Prostate gland (tissue), 2 donors: Measurements from ENCODE around the gene RSPH1. TPM values are rescaled to one million over a fixed set of nuclear protein-coding genes. Genes with fewer than 3 reads are reported as not detected.

Experiments
- DNase-seq: peaks from one replicate; pipeline ENCODE4 v3.0.0-alpha.2; 2019; ENCODE audit warnings: low spot score
- H3K27ac ChIP-seq, 2 donors: fragments of 200-600 bp; sonication (generic); 2 replicates each; pipeline ENCODE4 v1.5.1; 2017 to 2019
- H3K27me3 ChIP-seq: fragments of 200-600 bp; sonication (generic); replicated peaks from 2 replicates; pipeline ENCODE4 v1.5.1; 2019; ENCODE audit not compliant: insufficient read depth
- H3K36me3 ChIP-seq, 2 donors: fragments of 200-600 bp; sonication (generic); 1 replicate in 1 of 2; 2 replicates in 1 of 2; pipeline versions ENCODE4 v1.5.1 to v1.8.1; 2017 to 2019
- H3K4me1 ChIP-seq: fragments of 200-600 bp; sonication (generic); replicated peaks from 2 replicates; pipeline ENCODE4 v1.5.1; 2019
- H3K4me3 ChIP-seq, 2 donors: fragments of 200-600 bp; sonication (generic); 2 replicates each; pipeline ENCODE4 v1.5.1; 2017 to 2019
- H3K9me3 ChIP-seq: fragments of 200-600 bp; sonication (generic); 2 replicates; pipeline ENCODE4 v1.5.1; 2017
- CTCF ChIP-seq, 4 experiments: fragments of 200-600 bp in 2 of 4; fragments of 450-650 bp in 2 of 4; sonication (generic) in 2 of 4; IDR thresholded peaks; 1 replicate in 3 of 4; 2 replicates in 1 of 4; pipeline ENCODE4 v1.5.1; 2016 to 2019; ENCODE audit warnings: antibody characterized with exemption in 4 of 4, mild to moderate bottlenecking in 2 of 4, moderate library complexity in 2 of 4
- POLR2A ChIP-seq: fragments of 450-650 bp; IDR thresholded peaks from one replicate; pipeline ENCODE4 v1.6.1; 2016; ENCODE audit warnings: antibody characterized with exemption, mild to moderate bottlenecking
- POLR2AphosphoS5 ChIP-seq: sonication (generic); formaldehyde crosslinking; IDR thresholded peaks from one replicate; pipeline ENCODE4 v1.6.1; 2017; ENCODE audit warnings: antibody characterized with exemption
- WGBS: methylation state at CpG from one replicate; pipeline ENCODE4 v1.1.5; 2018; 5-methylcytosine and 5-hydroxymethylcytosine counted together
- intact Hi-C: fragments of 100-400 bp; cut with DNase I; formaldehyde crosslinking; loops from one replicate; pipeline ENCODE4 v1.14.2; 2022
- total RNA-seq, 2 donors: library from RNA; depleted of rRNA; stranded (reverse); fragments of >200 nt; gene quantifications; one replicate each; pipeline ENCODE4 v1.1.0, GENCODE V29; 2016

Gene RSPH1
- total RNA-seq, 2 donors from 2014 or later = 1.6 to 2.6 TPM

DNA sequence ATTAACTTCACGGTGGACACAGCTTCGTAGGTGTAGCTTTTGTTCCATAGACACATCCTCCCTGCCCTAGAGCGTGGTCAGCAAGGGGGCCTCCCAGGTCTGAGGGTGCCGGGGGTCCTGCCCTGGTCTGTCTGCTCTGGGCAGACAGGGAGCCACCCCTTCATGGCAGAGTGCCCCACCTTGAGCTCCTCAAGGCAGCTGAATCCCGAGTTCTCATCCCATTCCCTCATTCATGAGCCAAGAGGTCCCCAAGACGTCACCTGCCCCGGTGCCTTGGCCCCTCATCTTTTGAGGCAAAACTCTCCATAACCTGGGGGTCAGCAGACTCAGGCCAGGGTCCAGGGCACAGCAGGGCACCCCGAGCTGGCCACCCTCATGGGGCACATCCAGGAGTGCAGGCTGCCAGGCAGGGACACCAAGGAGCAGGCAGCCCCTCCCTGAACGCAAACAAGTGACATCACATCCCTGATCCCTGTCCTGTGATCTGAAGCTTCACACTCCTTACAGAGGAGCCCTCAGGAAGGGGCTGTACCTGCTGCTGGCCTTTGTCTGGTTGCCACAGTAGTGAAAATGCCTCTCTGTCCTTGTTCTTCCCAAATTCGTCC, 69.0 kb downstream of the RSPH1 start:
- intact Hi-C loops = no loop called here
- no peak overlapping the region for H3K27ac ChIP-seq
- H3K36me3 ChIP-seq = no peaks in the 10 kb centered on the region
- 85% methylated on average over 10 of the region's 10 CpGs for WGBS
- H3K4me1 ChIP-seq = no peaks in the 10 kb centered on the region
- H3K27me3 ChIP-seq = no peaks in the 10 kb centered on the region
- no peaks in the 10 kb centered on the region for H3K9me3 ChIP-seq
- H3K4me3 ChIP-seq = no peak overlapping the region
- TF ChIP-seq POLR2AphosphoS5 = no peak
- no peak for TF ChIP-seq CTCF (IDR thresholded peaks at IDR 0.05)
- TF ChIP-seq POLR2A = no peak
- DNase-seq = no peak

DNA sequence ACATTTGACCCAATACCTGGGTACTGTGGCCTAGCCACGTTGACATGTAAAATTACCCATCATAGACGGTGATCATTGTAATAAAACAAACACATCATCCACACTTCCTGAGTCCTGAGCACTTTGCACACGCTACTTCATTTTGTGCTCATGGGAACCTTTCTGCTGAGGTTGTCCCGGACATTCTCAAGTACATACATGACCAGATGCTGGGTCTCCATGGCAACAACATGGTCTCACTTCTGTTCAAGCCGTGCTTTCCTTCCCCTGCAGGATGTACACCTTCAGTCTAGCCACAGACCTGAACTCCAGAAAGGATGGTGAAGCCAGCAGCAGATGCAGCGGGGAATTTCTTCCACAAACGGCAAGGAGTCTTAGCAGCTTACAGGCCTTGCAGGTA, 69.6 kb downstream of the RSPH1 start:
- TF ChIP-seq POLR2A = no peak
- no peak for DNase-seq
- Histone ChIP-seq H3K36me3 (no peaks in the 10 kb centered on the region), H3K27ac (no peak overlapping the region), H3K4me1 (no peaks in the 10 kb centered on the region), H3K4me3 (no peak overlapping the region), H3K27me3 (no peaks in the 10 kb centered on the region), H3K9me3 (no peaks in the 10 kb centered on the region)
- 78% methylated on average over 7 of the region's 7 CpGs for WGBS
- intact Hi-C loops = no loop called here

DNA sequence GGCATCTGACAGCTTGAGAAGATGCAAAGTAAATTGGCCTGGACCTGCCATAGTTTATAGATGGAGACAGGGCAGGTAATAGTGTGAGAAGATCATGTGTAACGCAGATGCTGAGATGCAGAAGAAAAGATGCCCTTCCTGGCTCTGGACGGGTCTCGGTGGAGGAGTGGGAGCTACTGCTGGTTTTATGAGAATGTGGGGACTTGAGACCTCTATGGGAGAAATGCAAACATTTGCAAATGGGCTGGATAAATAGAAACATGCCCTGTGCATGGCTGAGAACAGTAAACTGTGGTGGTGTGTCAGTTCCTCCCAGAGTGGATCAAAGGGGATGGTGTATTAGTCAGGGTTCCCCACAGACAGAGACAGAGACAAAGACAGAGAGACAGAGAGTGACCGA, 70.4 kb downstream of the RSPH1 start:
- Histone ChIP-seq H3K9me3 (no peaks in the 10 kb centered on the region), H3K36me3 (no peaks in the 10 kb centered on the region), H3K4me3 (no peak overlapping the region), H3K4me1 (no peaks in the 10 kb centered on the region), H3K27me3 (no peaks in the 10 kb centered on the region), H3K27ac (no peak overlapping the region)
- no peak for DNase-seq
- WGBS = 59% methylated on average over 4 of the region's 4 CpGs
- intact Hi-C loops = no loop called here
- no peak for TF ChIP-seq CTCF (IDR thresholded peaks at IDR 0.05)
- TF ChIP-seq POLR2A = no peak
- no peak for TF ChIP-seq POLR2AphosphoS5

GRCh38 chr21:42424914-42425541, 71.0 kb downstream of the RSPH1 start:
- 66% methylated on average over 12 of the region's 12 CpGs for WGBS
- Histone ChIP-seq H3K4me3 (no peak overlapping the region), H3K4me1 (no peaks in the 10 kb centered on the region), H3K36me3 (no peaks in the 10 kb centered on the region), H3K9me3 (no peaks in the 10 kb centered on the region), H3K27ac (no peak overlapping the region), H3K27me3 (no peaks in the 10 kb centered on the region)
- DNase-seq = no peak
- intact Hi-C loops = no loop called here
- TF ChIP-seq POLR2A = no peak
- no peak for TF ChIP-seq POLR2AphosphoS5
- no peak for TF ChIP-seq CTCF (IDR thresholded peaks at IDR 0.05)

- Histone ChIP-seq H3K27ac (no peak overlapping the region), H3K4me1 (no peaks in the 10 kb centered on the region), H3K9me3 (no peaks in the 10 kb centered on the region), H3K4me3 (no peak overlapping the region), H3K36me3 (no peaks in the 10 kb centered on the region), H3K27me3 (no peaks in the 10 kb centered on the region)
- 75% methylated on average over 2 of the region's 2 CpGs for WGBS
- TF ChIP-seq POLR2A (no peak), POLR2AphosphoS5 (no peak), CTCF (IDR thresholded peaks at IDR 0.05) (no peak)
- intact Hi-C loops = no loop called here
- DNase-seq = no peak
These were observed 72.3 kb downstream of the RSPH1 start for GRCh38 chr21:42423685-42424084.
